ENCODE measurements around the gene AKAP6. TPM values are rescaled to one million over a fixed set of nuclear protein-coding genes. Genes with fewer than 3 reads are reported as not detected.
A peak's percentile ranks its signal among the peaks of the same experiment; 100 is the strongest.

The AKAP6 gene
- total RNA-seq, 1 donor from 2014 or later, result 158 TPM

DNA sequence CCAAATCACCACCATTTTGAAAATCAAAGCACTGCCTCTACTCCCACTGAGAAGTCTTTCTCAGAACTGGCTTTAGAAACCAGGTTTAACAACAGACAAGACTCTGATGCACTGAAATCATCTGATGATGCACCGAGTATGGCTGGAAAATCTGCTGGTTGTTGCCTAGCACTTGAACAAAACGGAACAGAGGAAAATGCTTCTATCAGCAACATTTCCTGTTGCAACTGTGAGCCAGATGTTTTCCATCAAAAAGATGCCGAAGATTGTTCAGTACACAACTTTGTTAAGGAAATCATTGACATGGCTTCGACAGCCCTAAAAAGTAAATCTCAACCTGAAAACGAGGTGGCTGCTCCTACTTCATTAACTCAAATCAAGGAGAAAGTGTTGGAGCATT lies 494.6 kb downstream of the AKAP6 start:
- DNase-seq, result no peak

DNA sequence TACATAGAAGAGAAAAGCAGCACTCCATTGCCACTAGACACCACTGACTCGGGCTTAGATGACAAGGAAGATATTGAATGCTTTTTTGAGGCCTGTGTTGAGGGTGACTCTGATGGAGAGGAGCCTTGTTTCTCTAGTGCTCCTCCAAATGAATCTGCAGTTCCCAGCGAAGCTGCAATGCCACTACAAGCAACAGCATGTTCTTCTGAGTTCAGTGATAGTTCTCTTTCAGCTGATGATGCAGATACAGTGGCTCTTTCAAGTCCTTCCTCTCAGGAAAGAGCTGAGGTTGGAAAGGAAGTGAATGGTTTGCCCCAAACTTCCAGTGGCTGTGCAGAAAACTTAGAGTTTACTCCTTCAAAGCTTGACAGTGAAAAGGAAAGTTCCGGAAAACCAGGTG lies 495.1 kb downstream of the AKAP6 start:
- DNase-seq, result no peak

DNA sequence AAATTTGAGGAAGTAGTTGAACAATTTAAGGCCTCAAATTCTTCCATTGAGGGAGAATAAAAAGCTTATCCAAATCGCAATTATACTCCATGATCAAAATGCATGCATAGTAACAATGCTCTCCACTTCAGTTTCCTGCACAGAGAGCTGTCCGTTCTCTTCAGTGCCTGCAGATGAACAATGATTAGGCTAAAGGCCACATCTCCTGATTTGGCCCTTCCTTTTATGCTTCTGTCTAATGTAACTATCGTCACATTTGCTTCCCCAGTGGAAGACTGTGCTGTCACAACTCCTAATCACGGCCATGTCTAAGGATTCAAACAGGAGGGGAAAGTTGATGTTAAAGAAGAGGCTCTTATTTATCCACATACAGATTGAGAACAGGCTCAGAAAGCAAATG lies 496.0 kb downstream of the AKAP6 start:
- no peak for DNase-seq

DNA sequence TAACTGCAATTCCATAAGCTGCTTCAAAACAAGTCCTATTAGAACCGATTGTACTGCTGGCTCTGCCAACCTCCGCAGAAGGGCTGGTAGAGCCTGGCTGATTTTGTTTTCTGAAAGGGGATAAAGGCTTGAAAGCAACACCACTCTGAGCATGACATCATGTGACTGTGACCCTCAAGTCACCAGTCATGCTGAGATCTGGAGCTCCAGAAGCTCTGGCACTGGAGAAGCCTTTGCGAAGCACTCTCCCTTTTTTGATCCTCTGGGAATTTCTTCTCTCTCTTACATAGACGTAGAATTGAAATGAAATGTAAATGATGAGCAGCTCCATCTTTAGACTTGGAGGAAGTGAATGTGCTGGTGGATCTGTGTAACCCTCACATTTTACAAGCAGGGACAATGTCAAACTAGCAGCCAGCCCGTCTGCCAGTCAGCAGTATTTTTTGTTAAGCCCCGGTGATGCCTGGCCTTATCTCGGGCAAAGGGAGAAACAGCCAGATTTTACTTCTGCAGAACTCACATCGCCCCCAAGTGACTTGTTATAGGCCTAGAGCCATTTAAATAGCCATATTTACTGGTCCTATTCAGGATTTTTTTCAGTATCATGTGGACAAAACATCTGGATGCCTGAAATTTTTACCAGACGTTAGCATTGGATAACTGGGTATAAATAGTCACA lies 497.4 kb downstream of the AKAP6 start:
- peak; percentile 30 for DNase-seq

DNA sequence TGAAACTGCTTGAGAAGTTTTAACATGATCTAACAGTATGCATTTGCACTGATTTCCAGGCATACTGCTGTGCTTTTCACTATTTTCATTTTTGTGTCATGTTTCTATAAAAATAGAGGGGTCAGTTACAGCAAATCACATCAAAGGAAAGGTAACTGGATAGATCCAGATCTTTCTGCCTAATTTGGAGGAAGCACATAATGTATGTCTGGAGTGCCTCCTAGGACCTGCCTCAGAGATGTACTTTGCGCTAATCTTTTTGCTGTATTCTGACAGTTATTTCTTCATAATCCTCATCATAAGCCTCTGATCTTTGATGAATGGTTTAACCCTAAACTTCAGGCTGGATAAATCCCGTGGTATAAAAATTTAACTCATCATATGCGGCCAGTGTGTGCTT lies 498.4 kb downstream of the AKAP6 start:
- no peak for DNase-seq

DNA sequence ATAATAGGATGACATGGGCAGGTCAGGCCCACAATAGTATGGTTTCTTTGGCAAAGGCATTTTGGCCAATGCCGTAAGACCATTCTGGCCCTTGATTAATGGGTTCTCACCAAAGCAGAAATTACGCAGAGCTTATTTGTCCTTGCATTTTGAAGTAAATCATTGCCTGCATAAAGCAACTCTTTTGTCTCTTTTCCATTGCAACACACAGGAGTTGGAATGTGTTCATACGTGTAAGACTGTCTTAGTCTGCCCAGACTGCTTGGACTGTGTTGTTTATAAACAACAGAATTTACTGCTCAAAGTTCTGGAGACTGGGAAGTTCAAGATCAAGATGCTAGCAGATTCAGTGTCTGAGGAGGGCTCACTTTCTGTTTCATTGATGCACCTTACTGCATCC lies 506.8 kb downstream of the AKAP6 start:
- no peak for DNase-seq

DNA sequence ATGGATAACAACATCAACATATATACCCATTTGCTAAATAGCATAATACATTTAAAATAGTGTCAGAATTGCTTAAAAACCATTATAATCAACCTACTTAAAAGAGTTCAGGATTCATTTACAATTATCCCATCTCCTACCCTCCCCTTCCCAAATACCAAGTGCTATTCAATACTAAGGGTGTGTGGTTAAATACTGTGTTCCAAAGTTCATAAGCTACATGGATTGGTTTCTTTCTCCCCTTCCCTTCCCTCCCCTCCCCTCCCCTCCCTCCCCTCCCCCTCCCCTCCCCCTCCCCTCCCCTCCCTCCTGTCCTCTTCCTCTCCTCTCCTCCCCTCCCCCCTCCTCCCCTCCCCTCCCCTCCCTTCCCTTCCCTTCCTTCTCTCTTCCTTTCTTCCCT lies 512.6 kb downstream of the AKAP6 start:
- no peak for DNase-seq

DNA sequence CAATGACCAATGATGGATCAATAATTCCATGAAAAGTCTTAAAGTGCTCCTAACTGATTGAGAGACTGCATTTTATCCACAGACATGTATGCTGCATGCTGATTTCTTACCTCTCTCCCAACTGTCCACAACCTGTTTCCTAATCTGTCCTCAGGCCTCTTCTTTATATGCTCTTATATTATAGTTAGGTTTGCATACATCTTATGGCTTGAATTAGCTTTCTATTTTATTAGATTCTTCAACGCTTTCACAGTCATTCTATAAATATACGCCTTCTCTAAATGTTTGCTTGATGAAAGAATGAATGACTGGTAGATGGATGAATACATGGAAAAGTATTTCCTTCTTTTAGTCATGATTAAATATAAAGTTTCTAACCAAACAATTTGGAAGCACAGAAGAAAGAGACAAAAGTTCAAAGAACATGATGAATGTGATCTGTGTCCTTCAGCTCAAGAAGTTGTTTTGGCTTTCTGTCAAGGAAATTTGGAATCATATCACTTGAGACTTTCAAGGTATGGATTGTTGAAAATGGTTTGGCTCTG lies 517.8 kb downstream of the AKAP6 start:
- DNase-seq, result no peak

DNA sequence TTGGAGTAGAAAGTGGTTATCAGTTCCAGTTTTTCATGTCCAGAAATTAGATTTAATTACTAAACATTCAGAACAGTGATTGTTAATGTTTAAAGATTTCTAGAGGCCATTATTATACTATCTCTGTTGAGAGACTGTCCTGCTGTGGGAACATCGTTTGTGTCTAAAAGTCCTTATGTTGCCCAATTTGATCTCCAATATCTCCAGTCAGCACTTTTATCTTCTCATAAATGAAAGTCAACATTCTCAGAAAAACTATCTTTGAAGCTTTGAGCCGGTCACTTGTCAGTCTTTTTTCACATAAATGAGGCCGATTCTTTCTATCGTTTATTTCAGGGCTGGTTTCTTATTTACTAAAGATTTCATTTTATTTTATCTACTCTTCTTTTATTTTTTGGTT lies 518.8 kb downstream of the AKAP6 start:
- DNase-seq, result no peak

DNA sequence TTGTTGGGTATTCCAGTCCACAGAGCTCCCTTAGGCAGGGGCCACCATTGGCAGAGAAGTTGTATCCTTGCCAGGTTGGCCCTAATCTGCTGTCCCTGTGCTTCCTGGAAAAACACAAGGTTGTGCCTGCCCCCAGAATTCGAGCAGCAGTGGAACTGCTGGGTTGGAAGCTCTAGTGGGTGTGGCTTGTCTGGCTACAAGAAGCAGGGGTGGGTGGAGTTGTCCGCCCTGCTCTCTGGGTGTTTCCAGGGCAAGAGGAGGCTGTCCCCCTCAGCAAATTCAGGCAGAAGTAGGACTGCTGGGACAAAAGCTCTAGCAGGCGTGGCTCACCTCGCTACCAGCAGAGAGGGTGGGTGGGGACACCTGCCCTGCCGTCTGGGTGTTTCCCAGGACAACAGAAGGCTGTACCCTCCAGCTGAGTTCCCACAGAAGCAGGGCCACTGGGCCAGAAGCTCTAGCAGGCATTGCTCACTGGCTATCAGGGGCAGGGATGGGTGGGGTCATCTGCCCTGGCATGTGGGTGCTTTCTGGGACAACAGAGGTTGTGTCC lies 536.8 kb downstream of the AKAP6 start:
- no peak for DNase-seq

DNA sequence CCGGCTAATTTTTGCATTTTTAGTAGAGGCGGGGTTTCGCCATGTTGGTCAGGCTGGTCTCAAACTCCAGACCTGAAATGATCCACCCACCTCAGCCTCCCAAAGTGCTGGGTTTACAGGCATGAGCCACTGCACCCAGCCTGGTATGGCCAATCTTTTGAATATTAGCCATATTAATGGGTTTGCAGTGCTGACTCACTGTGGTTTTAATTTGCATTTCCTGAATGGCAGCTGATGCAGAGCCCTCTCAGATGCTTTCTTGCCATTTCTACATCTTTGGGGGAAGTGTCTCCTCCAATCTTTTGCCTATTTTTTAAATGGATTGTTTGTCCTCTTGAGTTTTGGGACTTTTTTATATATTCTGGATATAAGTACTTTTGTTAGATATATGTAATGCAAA lies 554.1 kb downstream of the AKAP6 start:
- DNase-seq, result no peak

Small RNA genes lying within 50 kb of the gene (small RNA-seq; reads per million reads assigned to genes)
- gene RN7SL660P, result 1.5 reads per million, percentile 80 among the genes with 10 or more reads in this experiment

Other genes with a start within 250 kb of the AKAP6 start
- not detected for gene RNU6-7, start 127.3 kb upstream of the AKAP6 start, total RNA-seq
- gene RNU6-8, start 126.0 kb upstream of the AKAP6 start, total RNA-seq, result not detected

Measured in occipital lobe (tissue), 3 donors.